ENCODE data around the gene ALDH3A2.

ALDH3A2 gene

DNA sequence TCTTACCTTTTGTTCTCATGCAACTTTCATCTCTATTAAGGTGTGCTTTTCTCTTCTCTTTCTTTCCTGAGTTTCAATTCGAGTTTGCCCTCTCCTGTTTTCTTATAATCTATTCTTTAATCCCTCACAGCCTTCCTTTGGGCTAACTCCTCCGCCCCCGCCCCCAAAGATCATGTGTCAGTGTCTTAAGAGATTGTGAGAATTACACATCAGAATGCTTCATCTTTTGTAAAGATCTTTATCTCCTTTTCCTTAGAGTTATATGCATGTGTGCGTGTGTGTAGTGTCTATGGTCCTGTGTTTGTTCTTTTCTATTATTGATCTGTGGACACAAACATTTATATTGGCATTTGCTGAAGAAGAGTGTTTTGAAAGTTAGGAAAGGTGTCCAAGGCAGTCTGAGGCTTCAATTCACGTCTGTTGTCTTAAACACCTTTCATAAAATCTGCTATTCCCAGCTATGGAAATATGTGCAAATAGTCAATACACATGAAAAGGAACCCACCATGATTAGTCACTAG is 6.1 kb upstream of the ALDH3A2 start:
- no peak for DNase-seq
- TF ChIP-seq GATA1 (IDR thresholded peaks at IDR 0.05; ENCODE audit: low read depth, low read length) (no peak), POLR2A (IDR thresholded peaks at IDR 0.05; ENCODE audit: low read length) (no peak)

DNA sequence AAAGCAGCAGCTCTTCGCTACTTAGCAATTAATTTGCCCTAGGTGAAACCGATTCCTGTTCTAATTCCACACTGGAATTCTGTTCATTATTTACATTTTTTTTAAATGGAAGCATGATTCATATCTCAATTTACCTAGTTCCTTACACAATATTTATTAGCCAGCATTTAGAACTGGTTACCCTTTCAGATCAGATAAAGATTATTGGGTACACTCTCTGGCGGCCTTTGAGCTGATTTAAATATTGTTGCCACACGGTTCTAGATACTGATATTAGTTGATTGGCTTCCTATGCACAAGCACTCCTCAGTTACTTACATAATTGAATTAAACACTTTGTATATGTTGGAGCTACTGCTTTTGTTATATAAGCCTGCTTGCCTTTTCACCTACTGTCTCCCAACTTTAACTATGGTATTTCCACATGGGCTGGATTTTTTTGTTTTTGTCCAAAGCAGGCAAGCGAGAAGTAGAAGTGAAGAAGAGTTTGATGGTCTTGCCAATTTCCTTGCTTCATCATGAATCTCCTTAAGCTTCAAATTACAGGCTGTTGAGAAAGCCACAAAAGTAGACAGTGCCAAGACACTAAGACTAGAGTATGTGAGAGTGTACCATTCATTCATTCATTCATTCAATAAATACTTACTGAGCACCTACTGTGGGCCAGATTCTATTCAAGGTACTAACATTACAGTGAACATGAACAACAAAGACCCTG is 3.9 kb upstream of the ALDH3A2 start:
- DNase-seq: no peak
- TF ChIP-seq POLR2A (IDR thresholded peaks at IDR 0.05; ENCODE audit: low read length): no peak

DNA sequence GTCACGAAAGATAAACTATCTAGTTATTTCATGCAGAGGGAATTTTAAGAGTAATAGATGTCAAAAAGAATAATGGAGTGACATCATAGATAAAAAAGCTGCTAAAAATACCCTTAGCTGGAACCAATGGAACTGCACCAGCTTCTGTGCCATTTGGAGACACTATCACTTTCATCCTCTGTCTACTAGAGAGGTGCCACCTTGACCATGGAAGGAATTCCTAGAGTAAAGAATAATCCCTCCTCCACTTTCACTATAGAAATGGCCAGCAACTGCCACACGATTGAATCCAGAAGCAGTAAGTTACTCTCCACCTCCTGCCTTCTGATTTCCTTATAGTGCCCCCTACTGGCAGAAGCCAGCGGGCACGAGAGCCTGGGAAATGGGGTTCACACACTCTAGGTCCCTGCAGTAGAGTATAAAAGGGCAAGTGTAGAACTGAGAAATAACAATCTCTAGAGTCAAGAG is 2.8 kb upstream of the ALDH3A2 start:
- DNase-seq: peak; percentile 59 to 62
- TF ChIP-seq POLR2A (IDR thresholded peaks at IDR 0.05; ENCODE audit: low read length) (no peak), GATA1 (IDR thresholded peaks at IDR 0.05; ENCODE audit: low read depth, low read length) (no peak)

DNA sequence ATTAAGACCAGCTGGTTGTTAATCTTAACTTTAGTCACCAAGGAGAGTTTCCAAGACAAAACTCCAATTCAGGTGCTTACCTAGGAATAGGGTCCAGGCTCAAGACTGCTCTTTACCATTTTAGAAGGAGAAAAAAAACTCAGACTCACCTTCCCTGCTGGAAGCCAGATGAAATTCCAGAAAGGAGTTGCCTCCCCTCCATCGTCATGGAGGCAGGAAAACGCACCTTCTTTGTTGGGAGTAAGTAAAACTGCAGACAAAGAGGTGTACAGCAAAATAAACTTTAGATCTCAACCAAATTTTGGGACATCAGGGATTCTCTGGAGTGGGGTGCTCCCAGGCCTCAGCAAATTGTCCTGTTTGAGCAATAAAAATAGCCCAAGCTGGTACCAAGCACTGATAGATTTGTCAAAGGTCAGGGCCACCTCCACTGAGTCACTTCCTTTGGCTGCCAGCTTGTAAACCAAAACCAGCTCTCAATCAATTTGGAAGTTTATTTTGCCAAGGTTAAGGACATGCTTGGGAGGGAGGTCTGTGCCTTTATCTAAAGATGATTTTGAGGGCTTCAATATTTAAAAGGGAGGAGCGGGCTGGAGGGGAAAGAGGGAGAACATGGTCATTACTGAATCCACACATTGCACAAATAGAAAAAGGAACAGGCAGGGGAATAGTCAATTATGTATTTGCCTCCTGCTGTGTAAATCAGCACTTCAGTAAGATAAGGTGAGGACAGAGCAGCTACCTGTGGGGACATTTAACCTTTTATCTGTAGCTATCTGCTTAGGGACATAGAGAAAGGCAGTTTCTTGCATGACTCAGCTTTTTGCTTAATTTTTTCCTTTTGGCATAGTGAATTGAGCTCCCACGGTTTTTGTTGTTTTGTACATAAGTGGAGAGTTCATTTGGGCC is 1.5 kb upstream of the ALDH3A2 start:
- DNase-seq: peak; percentile 25 to 47
- TF ChIP-seq POLR2A (IDR thresholded peaks at IDR 0.05; ENCODE audit: low read length) (no peak), GATA1 (IDR thresholded peaks at IDR 0.05; ENCODE audit: low read depth, low read length) (no peak)

DNA sequence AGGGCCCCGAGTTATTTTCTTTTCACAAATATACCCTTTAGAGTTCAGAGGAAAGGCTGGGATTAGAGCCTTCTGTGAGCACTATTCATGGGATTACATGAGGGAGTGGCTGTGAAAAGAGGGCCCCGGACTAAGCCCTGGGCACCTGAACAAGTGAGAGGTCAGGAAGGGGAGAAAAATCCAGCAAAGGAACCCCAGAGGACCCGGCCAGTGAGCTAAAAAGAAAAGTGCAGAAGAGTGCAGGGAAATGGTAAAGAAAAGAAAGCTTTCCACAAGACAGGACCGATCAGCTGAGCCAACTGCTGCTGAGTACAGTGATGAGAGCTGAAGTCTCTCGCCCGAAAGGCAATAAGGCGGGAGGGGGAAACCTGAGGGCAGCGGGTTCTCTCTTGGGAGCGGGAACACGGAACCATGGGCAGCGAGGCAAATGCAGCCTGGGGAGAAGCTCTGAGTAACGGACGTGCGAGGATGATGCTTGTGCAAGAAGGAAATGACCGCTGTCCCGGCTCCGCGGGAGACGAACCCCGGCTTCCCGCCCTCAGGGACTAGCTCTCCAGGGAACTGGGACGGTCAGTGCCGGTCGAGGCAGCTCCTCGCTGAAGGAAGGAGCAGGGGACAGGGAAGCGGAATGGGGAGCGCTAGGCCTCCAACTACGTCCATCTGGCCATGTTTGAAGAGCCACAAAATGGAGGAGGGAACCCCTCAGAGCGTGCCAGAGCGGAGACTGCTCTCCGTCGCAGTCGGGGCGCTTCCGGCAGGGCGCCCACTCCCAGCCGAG is 665 bp upstream of the ALDH3A2 start:
- peak; percentile 60 to 71 for DNase-seq
- TF ChIP-seq POLR2A (IDR thresholded peaks at IDR 0.05; ENCODE audit: low read length) (no peak), GATA1 (IDR thresholded peaks at IDR 0.05; ENCODE audit: low read depth, low read length) (no peak)

DNA sequence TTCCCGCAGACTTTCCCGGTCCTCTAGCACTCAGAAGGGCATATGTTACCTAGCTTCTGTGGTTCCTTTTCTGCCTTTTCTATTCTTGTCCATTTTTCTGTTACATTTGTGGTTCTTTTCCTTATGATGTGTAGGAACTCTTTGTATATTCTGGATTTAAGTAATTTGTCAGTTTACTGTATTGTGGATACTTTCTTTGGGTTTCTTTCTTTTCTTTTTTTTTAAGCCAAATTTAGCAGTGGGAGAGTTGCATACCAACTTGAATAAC is 657 bp downstream of the ALDH3A2 start:
- no peak for TF ChIP-seq GATA1 (IDR thresholded peaks at IDR 0.05; ENCODE audit: low read depth, low read length)
- TF ChIP-seq POLR2A (IDR thresholded peaks at IDR 0.05; ENCODE audit: low read length): no peak
- DNase-seq: no peak

DNA sequence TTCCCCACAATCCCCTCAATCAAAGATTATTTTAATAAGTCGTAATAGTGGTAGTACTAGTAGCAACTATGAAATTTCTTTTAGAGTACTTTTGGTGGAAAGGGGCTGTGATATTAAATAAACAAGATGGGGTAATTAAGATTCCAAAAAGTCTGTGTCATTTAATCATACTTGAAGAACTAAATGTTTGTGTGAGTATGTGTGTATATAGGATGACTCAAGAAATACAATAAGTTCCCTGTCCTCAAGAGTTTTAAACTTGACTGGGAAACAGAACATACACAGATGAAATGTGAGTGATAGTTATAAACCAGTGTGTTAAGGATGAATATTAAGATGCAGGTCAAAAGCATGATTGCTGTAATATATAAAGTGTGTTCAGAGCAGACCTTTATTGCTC is 2.3 kb downstream of the ALDH3A2 start:
- TF ChIP-seq POLR2A (IDR thresholded peaks at IDR 0.05; ENCODE audit: low read length) (no peak), GATA1 (IDR thresholded peaks at IDR 0.05; ENCODE audit: low read depth, low read length) (no peak)
- no peak for DNase-seq

DNA sequence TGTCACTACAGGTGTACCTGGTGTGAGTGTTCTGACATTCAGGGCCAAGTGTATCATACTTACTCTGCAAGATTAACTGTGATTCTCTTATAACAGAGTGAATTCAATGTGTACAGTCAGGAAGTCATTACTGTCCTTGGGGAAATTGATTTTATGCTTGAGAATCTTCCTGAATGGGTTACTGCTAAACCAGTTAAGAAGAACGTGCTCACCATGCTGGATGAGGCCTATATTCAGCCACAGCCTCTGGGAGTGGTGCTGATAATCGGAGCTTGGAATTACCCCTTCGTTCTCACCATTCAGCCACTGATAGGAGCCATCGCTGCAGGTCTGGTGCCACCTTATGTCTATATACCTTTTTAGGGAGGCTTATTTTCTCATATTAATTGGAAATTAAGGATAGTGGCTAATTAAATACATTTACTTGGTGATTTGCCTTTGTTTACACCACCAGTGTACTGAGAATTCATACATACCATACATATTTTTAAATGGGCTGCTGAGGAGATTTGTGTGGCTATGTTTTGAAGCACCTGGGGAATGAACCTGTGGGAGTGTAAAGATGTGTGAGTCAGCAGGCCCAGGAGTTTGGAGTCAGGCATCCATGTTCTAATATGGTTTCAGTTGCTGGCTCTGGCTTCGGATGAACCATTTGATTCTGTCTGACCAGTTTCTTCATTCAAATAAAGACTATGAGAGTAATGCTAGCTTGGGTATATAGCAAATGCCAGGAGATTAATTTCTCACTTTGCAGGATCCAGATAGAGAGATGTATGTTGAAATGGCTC is 3.1 kb downstream of the ALDH3A2 start:
- no peak for DNase-seq
- TF ChIP-seq POLR2A (IDR thresholded peaks at IDR 0.05; ENCODE audit: low read length) (no peak), GATA1 (IDR thresholded peaks at IDR 0.05; ENCODE audit: low read depth, low read length) (no peak)

DNA sequence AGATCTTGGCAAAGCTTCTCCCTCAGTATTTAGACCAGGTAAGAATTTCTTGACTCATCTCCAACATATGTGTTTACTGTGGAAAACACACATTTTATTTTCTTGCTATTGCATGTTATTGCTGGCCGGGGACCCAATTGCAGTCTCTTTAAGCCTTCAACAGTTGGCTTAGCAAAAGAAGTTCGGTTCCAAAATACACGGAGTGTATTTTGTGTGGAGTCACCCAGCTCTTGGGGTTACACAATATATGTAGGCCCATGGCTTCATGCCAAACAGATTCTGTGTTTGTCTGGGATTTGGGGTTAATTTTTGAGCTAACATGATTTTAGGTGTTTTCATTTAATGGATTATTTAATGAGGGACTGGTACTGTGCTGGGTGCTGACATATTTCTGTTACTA is 4.0 kb downstream of the ALDH3A2 start:
- TF ChIP-seq GATA1 (IDR thresholded peaks at IDR 0.05; ENCODE audit: low read depth, low read length) (no peak), POLR2A (IDR thresholded peaks at IDR 0.05; ENCODE audit: low read length) (no peak)

DNA sequence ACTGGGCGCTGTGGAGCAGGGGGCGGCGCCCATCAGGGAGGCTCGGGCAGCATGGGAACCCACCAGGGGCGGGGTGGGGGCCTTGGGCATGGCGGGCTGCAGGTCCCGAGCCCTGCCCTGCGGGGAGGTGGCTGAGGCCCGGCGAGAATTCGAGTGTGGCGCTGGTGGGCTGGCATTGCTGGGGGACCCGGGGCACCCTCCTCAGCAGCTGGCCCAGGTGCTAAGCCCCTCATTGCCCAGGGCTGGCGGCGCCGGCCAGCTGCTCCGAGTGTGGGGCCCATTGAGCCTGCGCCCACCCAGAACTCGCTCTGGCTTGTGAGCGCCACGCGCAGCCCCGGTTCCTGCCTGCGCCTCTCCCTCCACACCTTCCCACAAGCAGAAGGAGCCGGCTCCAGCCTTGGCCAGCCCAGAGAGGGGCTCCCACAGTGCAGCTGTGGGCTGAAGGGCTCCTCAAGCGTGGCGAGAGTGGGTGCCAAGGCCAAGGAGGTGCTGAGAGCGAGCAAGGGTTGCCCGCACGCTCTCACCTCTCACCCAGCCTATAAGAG is 5.9 kb downstream of the ALDH3A2 start:
- no peak for TF ChIP-seq POLR2A (IDR thresholded peaks at IDR 0.05; ENCODE audit: low read length)
- DNase-seq: no peak

More for the DNA sequence above, 4.0 kb downstream of the ALDH3A2 start:
- DNase-seq: no peak

DNA sequence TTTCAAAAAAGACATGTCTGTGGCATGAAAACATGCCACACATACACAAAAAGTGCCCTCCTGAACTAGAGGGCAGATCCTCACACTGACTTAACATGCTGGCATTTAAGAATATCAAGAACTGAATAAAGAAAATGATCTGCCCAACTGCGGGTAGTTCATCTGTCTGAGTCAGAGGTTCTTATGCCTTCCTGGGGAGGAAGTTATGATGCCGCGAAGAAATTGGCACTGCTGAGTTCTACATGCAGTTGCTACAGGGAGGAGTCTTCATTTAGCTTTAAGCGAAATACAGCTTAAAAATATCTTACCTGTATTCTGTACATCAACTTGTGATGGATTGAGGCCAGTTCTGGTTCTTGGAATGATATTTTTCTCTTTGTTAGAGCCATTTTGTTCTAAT is 6.3 kb downstream of the ALDH3A2 start:
- no peak for DNase-seq
- no peak for TF ChIP-seq GATA1 (IDR thresholded peaks at IDR 0.05; ENCODE audit: low read depth, low read length)
- TF ChIP-seq POLR2A (IDR thresholded peaks at IDR 0.05; ENCODE audit: low read length): no peak

DNA sequence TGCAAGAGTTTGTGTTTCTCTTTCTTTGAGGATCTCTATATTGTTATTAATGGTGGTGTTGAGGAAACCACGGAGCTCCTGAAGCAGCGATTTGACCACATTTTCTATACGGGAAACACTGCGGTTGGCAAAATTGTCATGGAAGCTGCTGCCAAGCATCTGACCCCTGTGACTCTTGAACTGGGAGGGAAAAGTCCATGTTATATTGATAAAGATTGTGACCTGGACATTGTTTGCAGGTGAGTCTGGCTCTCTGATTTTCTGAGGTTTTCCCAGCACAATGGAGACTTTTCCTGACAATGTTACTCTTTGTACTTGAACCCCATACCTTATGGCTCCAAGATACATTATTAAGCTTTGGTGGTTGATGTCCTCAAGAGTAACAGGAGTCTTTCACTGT is 7.8 kb downstream of the ALDH3A2 start:
- DNase-seq: no peak

More for the DNA sequence above, 7.8 kb downstream of the ALDH3A2 start:
- TF ChIP-seq GATA1 (IDR thresholded peaks at IDR 0.05; ENCODE audit: low read depth, low read length) (no peak), POLR2A (IDR thresholded peaks at IDR 0.05; ENCODE audit: low read length) (no peak)
